Measurements from ENCODE around the gene RHOF. TPM values are rescaled to one million over a fixed set of nuclear protein-coding genes. Genes with fewer than 3 reads are reported as not detected.

The RHOF gene
- total RNA-seq, 1 experiment from 2014 or later = 29.1 TPM

DNA sequence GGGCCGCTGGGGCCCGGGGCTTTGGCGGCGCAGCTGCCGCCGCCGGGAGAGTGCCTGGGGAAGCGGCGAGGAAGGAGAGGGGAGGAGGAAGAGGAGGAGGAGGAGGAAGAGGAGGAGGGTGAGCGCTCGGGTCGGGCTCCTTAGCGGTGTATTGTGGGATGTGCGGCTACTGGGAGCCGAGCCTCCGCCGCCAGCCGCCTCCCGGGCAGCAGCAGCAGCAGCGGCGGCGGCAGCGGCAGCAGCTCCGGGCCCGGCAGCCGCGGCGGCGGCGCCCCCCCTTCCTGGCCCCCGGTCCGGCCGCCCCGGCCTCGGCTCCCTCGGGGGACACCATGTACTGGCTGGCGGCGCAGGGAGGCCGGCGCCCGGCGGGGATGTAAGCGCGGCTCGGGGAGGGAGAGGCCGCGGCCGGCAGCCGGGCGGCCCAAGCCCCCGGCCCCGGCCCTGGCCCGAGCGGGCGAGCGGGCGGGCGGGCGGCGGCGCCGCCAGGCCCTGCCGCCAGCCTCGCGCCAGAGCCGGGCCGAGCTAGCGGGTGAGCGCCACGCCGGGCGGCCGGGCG, 10.5 kb upstream of the RHOF start, which contains the start of gene SETD1B:
SETD1B (plus strand) TSS at position 149 of the 556 bp plus-strand sequence. CDS start 729 bp downstream, outside the sequence.
- no peaks in the 10 kb centered on the region for H4K20me1 ChIP-seq (ENCODE audit: control insufficient read depth, insufficient read depth, insufficient read length)
- H3K23ac ChIP-seq (ENCODE audit: insufficient read length, low read depth, low read length) = no peak within 1 kb of the TSS
- no peaks in the 10 kb centered on the region; the same call in 1 of the 2 replicates for H3K79me2 ChIP-seq (ENCODE audit: insufficient read depth, low read length)
- H2BK120ac ChIP-seq (ENCODE audit: low read depth, low read length, poor library complexity, severe bottlenecking) = peak within 1 kb of the TSS; percentile 52
- no peak within 1 kb of the TSS; the same call in 1 of the 2 replicates for H3K4ac ChIP-seq (ENCODE audit: low read depth, low read length)
- Mint-ChIP-seq H3K27me3 (ENCODE audit: low read depth) (no peaks in the 10 kb centered on the region; the same call in 1 of the 2 replicates), H3K9me3 (no peaks in the 10 kb centered on the region), H3K4me3 (peak within 1 kb of the TSS; percentile 86 to 96), H3K36me3 (ENCODE audit: insufficient read depth in 1 of 3, low read depth in 3 of 3) (peaks cover 15 to 30% (median 30%) of the 10 kb centered on the region in 3 experiments), H3K27ac (peak within 1 kb of the TSS; percentile 98 to 100 (median 100)), H3K4me1 (peaks cover 31 to 37% of the 10 kb centered on the region in 2 experiments)
- peak within 1 kb of the TSS; percentile 80 for H4K5ac ChIP-seq (ENCODE audit: insufficient read length, low read depth, low read length)
- no peaks in the 10 kb centered on the region for H3K79me1 ChIP-seq (ENCODE audit: insufficient read depth, low read depth, low read length, poor library complexity, severe bottlenecking)
- no peaks in the 10 kb centered on the region for H3K27me3 ChIP-seq (ENCODE audit: insufficient read depth, low read length)
- no CpG with 5 or more reads among the region's 74 CpGs for WGBS (ENCODE audit: extremely low coverage, insufficient read length, low lambda C conversion rate)
- H2BK5ac ChIP-seq (ENCODE audit: insufficient read length, low read length) = peak within 1 kb of the TSS; percentile 14
- peak within 1 kb of the TSS; percentile 96 for H3K18ac ChIP-seq (ENCODE audit: insufficient read length, low read depth, low read length)
- peak within 1 kb of the TSS; percentile 94 for H3K56ac ChIP-seq (ENCODE audit: insufficient read length, low read depth, low read length)
- H3K9ac ChIP-seq (ENCODE audit: extremely low read depth, insufficient read length, low read length) = peak within 1 kb of the TSS; percentile 100
- peak within 1 kb of the TSS; percentile 98 for H3K4me2 ChIP-seq (ENCODE audit: insufficient read depth, insufficient read length, low read length)
- no peak within 1 kb of the TSS for H4K8ac ChIP-seq (replicated peaks; ENCODE audit: insufficient read length, low read depth, low read length)
- no peak within 1 kb of the TSS for H2AFZ ChIP-seq (ENCODE audit: low read length)
- DNase-seq = no peak
- TF ChIP-seq, protein P1, sequence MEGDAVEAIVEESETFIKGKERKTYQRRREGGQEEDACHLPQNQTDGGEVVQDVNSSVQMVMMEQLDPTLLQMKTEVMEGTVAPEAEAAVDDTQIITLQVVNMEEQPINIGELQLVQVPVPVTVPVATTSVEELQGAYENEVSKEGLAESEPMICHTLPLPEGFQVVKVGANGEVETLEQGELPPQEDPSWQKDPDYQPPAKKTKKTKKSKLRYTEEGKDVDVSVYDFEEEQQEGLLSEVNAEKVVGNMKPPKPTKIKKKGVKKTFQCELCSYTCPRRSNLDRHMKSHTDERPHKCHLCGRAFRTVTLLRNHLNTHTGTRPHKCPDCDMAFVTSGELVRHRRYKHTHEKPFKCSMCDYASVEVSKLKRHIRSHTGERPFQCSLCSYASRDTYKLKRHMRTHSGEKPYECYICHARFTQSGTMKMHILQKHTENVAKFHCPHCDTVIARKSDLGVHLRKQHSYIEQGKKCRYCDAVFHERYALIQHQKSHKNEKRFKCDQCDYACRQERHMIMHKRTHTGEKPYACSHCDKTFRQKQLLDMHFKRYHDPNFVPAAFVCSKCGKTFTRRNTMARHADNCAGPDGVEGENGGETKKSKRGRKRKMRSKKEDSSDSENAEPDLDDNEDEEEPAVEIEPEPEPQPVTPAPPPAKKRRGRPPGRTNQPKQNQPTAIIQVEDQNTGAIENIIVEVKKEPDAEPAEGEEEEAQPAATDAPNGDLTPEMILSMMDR (conservative IDR thresholded peaks at IDR 0.05) = no peak
- peak within 1 kb of the TSS; percentile 77 for H2BK12ac ChIP-seq (ENCODE audit: insufficient read length, low read depth, low read length)
- H3K23me2 ChIP-seq (ENCODE audit: insufficient read length, low read depth, low read length, poor library complexity, severe bottlenecking) = peaks cover 27% of the 10 kb centered on the region
- H3K9me3 ChIP-seq (ENCODE audit: control insufficient read depth, low read depth, low read length) = no peaks in the 10 kb centered on the region
- H3K4me1 ChIP-seq (ENCODE audit: insufficient read depth, low read length) = peaks cover 3% of the 10 kb centered on the region; the same call in 1 of the 2 replicates
- no peak within 1 kb of the TSS for H3T11ph ChIP-seq (ENCODE audit: low read length)
- no peak within 1 kb of the TSS for H2AK5ac ChIP-seq (ENCODE audit: insufficient read length, low read length)
- no peak within 1 kb of the TSS for H2BK15ac ChIP-seq (ENCODE audit: low read depth, low read length)
- peak within 1 kb of the TSS; percentile 95 for H3K14ac ChIP-seq (ENCODE audit: insufficient read depth, low read length)
- no peak within 1 kb of the TSS for H2BK20ac ChIP-seq (ENCODE audit: low read depth, low read length, poor library complexity, severe bottlenecking)
- peak within 1 kb of the TSS; percentile 99 for H3K27ac ChIP-seq (ENCODE audit: insufficient read length, low read depth, low read length)
- H4K91ac ChIP-seq (ENCODE audit: insufficient read length, low read depth, low read length) = peak within 1 kb of the TSS; percentile 36
